ENCODE results near the gene GTF3C1.

DNA sequence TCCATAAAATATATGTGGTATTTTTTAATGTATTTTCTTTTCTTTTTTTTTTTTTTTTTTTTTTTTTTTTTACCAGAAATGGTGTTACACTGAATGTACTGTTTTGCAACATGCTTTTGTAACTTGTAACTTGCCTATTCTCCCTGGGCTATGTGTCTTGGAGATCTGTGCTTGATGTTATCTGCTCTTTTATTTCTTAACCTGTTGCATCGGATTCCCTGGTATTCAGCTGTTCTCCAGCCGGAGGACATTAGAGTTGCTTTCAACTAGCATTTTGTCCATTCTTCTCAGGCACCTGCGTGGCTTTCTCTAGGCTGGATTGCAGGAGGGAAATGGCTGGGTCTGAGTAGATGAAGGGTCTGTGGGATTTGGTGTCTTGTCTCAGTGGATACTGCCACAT lies 47.6 kb upstream of the GTF3C1 start:
- TF ChIP-seq POLR2AphosphoS5 (IDR thresholded peaks at IDR 0.05; ENCODE audit: low read depth, low read length) (no peak), SIN3A (IDR thresholded peaks at IDR 0.05; ENCODE audit: borderline replicate concordance, insufficient read depth, low read length) (no peak), TAF1 (IDR thresholded peaks at IDR 0.05; ENCODE audit: borderline replicate concordance, insufficient read depth, low read length) (no peak)
- TF ChIP-seq, protein P1, sequence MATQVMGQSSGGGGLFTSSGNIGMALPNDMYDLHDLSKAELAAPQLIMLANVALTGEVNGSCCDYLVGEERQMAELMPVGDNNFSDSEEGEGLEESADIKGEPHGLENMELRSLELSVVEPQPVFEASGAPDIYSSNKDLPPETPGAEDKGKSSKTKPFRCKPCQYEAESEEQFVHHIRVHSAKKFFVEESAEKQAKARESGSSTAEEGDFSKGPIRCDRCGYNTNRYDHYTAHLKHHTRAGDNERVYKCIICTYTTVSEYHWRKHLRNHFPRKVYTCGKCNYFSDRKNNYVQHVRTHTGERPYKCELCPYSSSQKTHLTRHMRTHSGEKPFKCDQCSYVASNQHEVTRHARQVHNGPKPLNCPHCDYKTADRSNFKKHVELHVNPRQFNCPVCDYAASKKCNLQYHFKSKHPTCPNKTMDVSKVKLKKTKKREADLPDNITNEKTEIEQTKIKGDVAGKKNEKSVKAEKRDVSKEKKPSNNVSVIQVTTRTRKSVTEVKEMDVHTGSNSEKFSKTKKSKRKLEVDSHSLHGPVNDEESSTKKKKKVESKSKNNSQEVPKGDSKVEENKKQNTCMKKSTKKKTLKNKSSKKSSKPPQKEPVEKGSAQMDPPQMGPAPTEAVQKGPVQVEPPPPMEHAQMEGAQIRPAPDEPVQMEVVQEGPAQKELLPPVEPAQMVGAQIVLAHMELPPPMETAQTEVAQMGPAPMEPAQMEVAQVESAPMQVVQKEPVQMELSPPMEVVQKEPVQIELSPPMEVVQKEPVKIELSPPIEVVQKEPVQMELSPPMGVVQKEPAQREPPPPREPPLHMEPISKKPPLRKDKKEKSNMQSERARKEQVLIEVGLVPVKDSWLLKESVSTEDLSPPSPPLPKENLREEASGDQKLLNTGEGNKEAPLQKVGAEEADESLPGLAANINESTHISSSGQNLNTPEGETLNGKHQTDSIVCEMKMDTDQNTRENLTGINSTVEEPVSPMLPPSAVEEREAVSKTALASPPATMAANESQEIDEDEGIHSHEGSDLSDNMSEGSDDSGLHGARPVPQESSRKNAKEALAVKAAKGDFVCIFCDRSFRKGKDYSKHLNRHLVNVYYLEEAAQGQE (IDR thresholded peaks at IDR 0.05; ENCODE audit: insufficient read depth in 1 of 2, low read depth in 2 of 2, low read length in 2 of 2) = no peak

Data from PFSK-1 (cell line).